Activated CD8-positive, alpha-beta T cell treated with anti-CD3 and anti-CD28 coated beads for 36 hours (primary cell): ENCODE data around the gene ATP6V0C. TPM values are rescaled to one million over a fixed set of nuclear protein-coding genes. Genes with fewer than 3 reads are reported as not detected.

Source experiments
- ATAC-seq: fragments of 200-7000 bp; cut with Tn5 transposase; one replicate; pipeline ENCODE4 v1.10.0; 2021; ENCODE audit warnings: mild to moderate bottlenecking, moderate library complexity
- CTCF ChIA-PET: fragments of 350-600 bp; sonication (Branson Sonifier 250); formaldehyde crosslinking; loops from one replicate; lab custom pipeline; 2021; ENCODE audit warnings: antibody characterized with exemption; lab: Charles Lee
- POLR2A ChIA-PET: fragments of 350-600 bp; sonication (Branson Sonifier 250); formaldehyde crosslinking; loops from one replicate; lab custom pipeline; 2021; ENCODE audit warnings: antibody characterized with exemption; lab: Charles Lee
- DNase-seq: peaks from one replicate; pipeline ENCODE4 v3.0.0-alpha.2; 2020
- H3K27ac Mint-ChIP-seq: one replicate; pipeline ENCODE4 v1.8.0; 2021; ENCODE audit warnings: mild to moderate bottlenecking, mixed read lengths
- H3K27me3 Mint-ChIP-seq: one replicate; pipeline ENCODE4 v1.8.0; 2021; ENCODE audit warnings: mixed read lengths
- H3K36me3 Mint-ChIP-seq: one replicate; pipeline ENCODE4 v1.8.0; 2021; ENCODE audit warnings: low read depth, mixed read lengths
- H3K4me1 Mint-ChIP-seq: one replicate; pipeline ENCODE4 v1.8.0; 2021; ENCODE audit warnings: low read depth, mixed read lengths
- H3K4me3 Mint-ChIP-seq: one replicate; pipeline ENCODE4 v1.8.0; 2021; ENCODE audit warnings: mild to moderate bottlenecking, moderate library complexity, mixed read lengths
- H3K9me3 Mint-ChIP-seq: one replicate; pipeline ENCODE4 v1.8.0; 2021; ENCODE audit warnings: mixed read lengths
- intact Hi-C: fragments of 100-400 bp; cut with micrococcal nuclease; formaldehyde crosslinking; loops from one replicate; pipeline ENCODE4 v1.10.0; 2022
- total RNA-seq, 2 experiments: library from RNA; stranded (reverse); gene quantifications; one replicate each; pipeline ENCODE4 v1.2.3, GENCODE V29; 2021
- TF ChIP-seq, protein P1 (sequence below): fragments of 200-600 bp; IDR thresholded peaks from one replicate; pipeline ENCODE4 v1.8.0; 2022; ENCODE audit warnings: antibody characterized with exemption, mild to moderate bottlenecking

ATP6V0C gene
- total RNA-seq, 2 experiments from 2014 or later: 85.9 to 88.6 TPM

DNA sequence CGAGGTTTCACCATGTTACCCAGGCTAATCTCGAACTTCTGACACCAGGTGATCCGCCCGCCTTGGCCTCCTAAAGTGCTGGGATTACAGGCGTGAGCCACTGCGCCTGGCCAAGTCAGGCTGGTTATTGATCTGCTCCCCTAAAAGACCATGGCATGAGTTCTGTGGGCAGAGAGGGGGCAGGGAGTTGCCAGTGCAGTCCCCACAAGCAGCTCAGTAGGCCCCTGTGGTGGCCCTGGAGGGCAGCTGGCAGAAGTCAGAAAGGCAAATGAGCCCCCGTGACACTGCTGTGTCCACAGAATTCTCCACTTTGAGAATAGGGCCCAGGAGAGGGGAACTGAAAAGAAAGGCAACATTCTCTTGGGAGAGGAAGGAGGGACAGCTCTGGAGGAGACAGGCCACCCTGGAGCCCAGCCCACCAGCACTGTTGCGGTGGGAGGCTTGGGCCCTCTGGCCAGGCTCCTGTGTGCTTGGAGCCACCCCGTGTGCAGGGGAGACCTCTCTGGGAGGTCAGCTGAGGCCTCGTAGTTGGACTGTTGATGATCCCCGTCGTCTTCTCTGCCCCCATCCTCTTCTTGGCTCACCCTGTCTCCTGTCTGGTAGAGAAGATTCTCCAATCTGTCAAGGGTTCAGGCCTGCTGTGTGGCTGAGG lies 4.3 kb downstream of the ATP6V0C start:
- TF ChIP-seq, protein P1, sequence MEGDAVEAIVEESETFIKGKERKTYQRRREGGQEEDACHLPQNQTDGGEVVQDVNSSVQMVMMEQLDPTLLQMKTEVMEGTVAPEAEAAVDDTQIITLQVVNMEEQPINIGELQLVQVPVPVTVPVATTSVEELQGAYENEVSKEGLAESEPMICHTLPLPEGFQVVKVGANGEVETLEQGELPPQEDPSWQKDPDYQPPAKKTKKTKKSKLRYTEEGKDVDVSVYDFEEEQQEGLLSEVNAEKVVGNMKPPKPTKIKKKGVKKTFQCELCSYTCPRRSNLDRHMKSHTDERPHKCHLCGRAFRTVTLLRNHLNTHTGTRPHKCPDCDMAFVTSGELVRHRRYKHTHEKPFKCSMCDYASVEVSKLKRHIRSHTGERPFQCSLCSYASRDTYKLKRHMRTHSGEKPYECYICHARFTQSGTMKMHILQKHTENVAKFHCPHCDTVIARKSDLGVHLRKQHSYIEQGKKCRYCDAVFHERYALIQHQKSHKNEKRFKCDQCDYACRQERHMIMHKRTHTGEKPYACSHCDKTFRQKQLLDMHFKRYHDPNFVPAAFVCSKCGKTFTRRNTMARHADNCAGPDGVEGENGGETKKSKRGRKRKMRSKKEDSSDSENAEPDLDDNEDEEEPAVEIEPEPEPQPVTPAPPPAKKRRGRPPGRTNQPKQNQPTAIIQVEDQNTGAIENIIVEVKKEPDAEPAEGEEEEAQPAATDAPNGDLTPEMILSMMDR: no peak
- H3K4me1 Mint-ChIP-seq: peaks cover 54% of the 10 kb centered on the region
- no peaks in the 10 kb centered on the region for H3K27me3 Mint-ChIP-seq
- H3K36me3 Mint-ChIP-seq: peaks cover 19% of the 10 kb centered on the region
- no peaks in the 10 kb centered on the region for H3K9me3 Mint-ChIP-seq
- CTCF ChIA-PET: no interaction called here
- ATAC-seq (no peak), DNase-seq (no peak)
- intact Hi-C loops: no loop called here
- POLR2A ChIA-PET: interaction anchor here (0.9 to 6.2 kb wide), 3 partner anchors 9 to 363 kb away, joined by 3 to 67 read pairs (median 4); partner anchors contain the start of genes CEMP1 and TRAF7
- H3K4me3 Mint-ChIP-seq: no peak overlapping the region
- peak overlapping the region; percentile 96 for H3K27ac Mint-ChIP-seq

DNA sequence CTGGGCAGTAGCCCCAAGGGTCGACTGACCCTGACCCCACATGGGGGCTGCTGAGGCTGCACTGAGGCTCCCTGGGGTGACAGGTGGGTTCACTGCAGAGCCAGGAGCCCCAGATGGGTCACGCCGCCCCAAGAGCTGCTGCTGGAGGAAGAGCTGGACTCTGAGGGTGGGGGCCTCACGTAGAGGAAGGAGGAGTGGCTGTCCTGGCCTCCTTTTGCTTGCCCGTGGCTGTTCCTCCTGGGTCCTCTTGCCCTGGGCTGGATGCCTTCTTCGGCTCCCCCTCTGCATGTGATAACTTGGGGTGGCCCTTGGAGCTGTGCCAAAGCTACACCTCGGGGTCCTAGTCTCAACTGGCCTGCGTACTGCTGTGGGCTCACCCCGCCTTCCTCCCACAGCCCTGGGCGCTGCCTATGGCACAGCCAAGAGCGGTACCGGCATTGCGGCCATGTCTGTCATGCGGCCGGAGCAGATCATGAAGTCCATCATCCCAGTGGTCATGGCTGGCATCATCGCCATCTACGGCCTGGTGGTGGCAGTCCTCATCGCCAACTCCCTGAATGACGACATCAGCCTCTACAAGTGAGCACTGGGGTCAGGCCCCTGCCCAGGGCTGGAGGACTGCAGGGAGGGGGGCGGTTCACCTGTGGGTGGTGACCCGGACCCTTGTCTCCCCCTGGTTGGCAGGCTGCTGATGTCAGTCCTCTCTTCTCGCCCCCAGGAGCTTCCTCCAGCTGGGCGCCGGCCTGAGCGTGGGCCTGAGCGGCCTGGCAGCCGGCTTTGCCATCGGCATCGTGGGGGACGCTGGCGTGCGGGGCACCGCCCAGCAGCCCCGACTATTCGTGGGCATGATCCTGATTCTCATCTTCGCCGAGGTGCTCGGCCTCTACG lies 5.3 kb downstream of the ATP6V0C start:
- Mint-ChIP-seq H3K9me3 (no peaks in the 10 kb centered on the region), H3K4me3 (peak overlapping the region; percentile 48), H3K27ac (peak overlapping the region; percentile 83), H3K36me3 (peaks cover 18% of the 10 kb centered on the region), H3K4me1 (peaks cover 51% of the 10 kb centered on the region), H3K27me3 (no peaks in the 10 kb centered on the region)
- no peak for DNase-seq
- TF ChIP-seq, protein P1: no peak
- no peak for ATAC-seq
- ChIA-PET POLR2A (interaction anchor here (0.9 to 6.2 kb wide), 4 partner anchors 8 to 364 kb away, joined by 3 to 67 read pairs (median 4); partner anchors contain the start of genes CEMP1 and TRAF7), CTCF (interaction anchor here (1.0 to 1.4 kb wide), 2 partner anchors 14 to 18 kb away, joined by 3 to 4 read pairs; no protein-coding TSS in a partner anchor)
- intact Hi-C loops: no loop called here

DNA sequence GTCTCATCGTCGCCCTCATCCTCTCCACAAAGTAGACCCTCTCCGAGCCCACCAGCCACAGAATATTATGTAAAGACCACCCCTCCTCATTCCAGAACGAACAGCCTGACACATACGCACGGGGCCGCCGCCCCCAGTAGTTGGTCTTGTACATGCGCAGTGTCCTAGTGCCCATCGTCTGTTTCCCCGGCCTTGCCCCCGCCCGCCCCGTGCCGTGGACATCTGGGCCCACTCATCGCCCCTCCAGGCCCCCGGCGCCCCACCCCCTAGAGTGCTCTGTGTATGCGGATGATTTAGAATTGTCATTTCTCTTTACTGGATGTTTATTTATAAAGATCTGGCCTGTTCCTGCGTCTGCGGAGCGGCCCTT lies 5.9 kb downstream of the ATP6V0C start:
- Mint-ChIP-seq H3K27ac (peak overlapping the region; percentile 83), H3K27me3 (no peaks in the 10 kb centered on the region), H3K4me3 (peak overlapping the region; percentile 48), H3K4me1 (peaks cover 55% of the 10 kb centered on the region), H3K36me3 (peaks cover 21% of the 10 kb centered on the region), H3K9me3 (no peaks in the 10 kb centered on the region)
- ChIA-PET CTCF (interaction anchor here (0.7 to 1.4 kb wide), 3 partner anchors 13 to 1792 kb away, joined by 3 to 4 read pairs (median 3); no protein-coding TSS in a partner anchor), POLR2A (interaction anchor here (0.8 to 6.2 kb wide), 7 partner anchors 9 to 366 kb away, joined by 3 to 67 read pairs (median 5); partner anchors contain the start of genes CEMP1, PDPK1 and TEDC2)
- no peak for DNase-seq
- intact Hi-C loops: no loop called here
- TF ChIP-seq, protein P1: no peak
- no peak for ATAC-seq

DNA sequence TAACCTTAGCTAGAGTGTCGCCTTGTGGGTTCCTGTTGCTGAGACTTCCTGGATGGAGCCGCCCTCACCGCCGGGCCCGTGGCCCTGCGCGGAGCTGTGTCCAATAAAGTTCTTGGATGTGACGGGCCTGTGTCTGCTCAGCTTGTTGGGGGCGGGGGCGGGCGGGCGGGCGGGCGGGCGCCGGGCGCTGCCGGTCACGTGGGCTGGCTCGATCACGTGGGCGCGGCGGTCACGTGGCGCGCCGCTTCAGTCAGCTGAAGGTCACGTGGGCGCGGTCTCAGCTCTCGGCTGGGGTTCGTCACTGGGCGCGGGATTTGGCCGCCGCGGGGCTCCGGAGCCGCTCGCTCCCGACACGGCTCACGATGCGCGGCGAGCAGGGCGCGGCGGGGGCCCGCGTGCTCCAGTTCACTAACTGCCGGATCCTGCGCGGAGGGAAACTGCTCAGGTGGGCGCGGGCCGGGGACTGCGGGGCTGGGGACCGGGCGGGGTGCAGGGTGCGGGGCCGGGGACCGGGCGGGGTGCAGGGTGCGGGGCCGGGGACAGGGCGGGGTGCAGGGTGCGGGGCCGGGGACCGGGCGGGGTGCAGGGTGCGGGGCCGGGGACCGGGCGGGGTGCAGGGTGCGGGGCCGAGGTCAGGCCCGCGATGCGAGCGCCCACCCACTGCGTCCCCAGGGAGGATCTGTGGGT lies 6.5 kb downstream of the ATP6V0C start, which contains the start of gene AMDHD2:
Gene AMDHD2, plus strand, starts transcription at position 275 of the 687 bp plus-strand sequence. Its CDS starts 88 bp downstream, at position 363.
- TF ChIP-seq, protein P1: no peak
- DNase-seq (peak; percentile 94), ATAC-seq (peak; percentile 71)
- Mint-ChIP-seq H3K9me3 (no peaks in the 10 kb centered on the region), H3K27ac (peak within 1 kb of the TSS; percentile 92), H3K4me1 (peaks cover 49% of the 10 kb centered on the region), H3K4me3 (peak within 1 kb of the TSS; percentile 83), H3K36me3 (peaks cover 20% of the 10 kb centered on the region), H3K27me3 (no peaks in the 10 kb centered on the region)
- intact Hi-C loops: no loop called here
- ChIA-PET CTCF (interaction anchor here (0.7 to 1.4 kb wide), 4 partner anchors 13 to 1792 kb away, joined by 3 to 4 read pairs (median 4); partner anchors contain the start of gene CCNF), POLR2A (interaction anchor here (0.8 to 6.2 kb wide), 8 partner anchors 8 to 538 kb away, joined by 3 to 67 read pairs (median 4); partner anchors contain the start of genes CEMP1, PDPK1 and TEDC2)
